Measurements from ENCODE around the gene CBR3.

DNA sequence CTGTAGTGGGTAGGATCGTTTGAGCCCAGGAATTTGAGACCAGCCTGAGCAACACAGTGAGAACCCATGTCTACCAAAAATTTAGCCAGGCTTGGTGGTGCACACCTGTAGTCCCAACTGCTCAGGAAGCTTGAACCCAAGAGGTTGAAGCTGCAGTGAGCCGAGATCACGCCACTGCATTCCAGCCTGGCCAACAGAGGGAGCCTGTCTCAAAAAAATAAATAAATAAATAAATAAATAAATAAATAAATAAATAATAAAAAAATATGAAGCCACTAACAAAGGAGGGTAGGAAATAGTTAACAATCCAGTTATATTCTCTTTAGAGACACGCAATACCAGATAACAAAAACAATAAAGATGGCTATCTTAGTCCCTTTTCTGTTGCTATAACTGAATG lies 11.9 kb upstream of the CBR3 start:
- TF ChIP-seq, protein P1, sequence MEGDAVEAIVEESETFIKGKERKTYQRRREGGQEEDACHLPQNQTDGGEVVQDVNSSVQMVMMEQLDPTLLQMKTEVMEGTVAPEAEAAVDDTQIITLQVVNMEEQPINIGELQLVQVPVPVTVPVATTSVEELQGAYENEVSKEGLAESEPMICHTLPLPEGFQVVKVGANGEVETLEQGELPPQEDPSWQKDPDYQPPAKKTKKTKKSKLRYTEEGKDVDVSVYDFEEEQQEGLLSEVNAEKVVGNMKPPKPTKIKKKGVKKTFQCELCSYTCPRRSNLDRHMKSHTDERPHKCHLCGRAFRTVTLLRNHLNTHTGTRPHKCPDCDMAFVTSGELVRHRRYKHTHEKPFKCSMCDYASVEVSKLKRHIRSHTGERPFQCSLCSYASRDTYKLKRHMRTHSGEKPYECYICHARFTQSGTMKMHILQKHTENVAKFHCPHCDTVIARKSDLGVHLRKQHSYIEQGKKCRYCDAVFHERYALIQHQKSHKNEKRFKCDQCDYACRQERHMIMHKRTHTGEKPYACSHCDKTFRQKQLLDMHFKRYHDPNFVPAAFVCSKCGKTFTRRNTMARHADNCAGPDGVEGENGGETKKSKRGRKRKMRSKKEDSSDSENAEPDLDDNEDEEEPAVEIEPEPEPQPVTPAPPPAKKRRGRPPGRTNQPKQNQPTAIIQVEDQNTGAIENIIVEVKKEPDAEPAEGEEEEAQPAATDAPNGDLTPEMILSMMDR (IDR thresholded peaks at IDR 0.05) = peak in 4 of 6 experiments; percentile 4 to 26 (median 19)
- TF ChIP-seq POLR2A (IDR thresholded peaks at IDR 0.05) = no peak
